Measurements from ENCODE around the gene WFDC8. TPM values are rescaled to one million over a fixed set of nuclear protein-coding genes. Genes with fewer than 3 reads are reported as not detected.

Gene WFDC8
- total RNA-seq, 1 experiment from 2014 or later: not detected

DNA sequence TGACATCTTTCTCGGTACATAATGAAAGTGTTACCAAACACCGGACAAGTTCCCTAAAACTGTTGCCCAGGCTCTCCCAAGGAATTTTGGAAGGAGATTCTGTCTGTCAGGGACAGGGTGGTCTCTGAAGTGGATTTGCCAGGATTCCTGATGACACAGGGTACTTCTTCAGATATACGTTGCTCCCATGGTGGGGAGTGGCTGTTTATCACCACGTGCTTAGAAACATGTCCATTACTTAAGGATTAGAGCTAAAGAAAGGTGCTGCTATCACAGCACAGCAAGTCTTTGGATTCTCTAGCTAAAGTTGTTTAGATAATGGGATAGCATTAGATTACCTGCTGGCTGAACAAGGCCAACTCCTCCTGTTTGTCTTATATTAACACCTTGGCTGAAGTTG lies 70.0 kb downstream of the WFDC8 start:
- Histone ChIP-seq H3K23me2 (ENCODE audit: insufficient read length, low read depth, low read length, poor library complexity, severe bottlenecking) (no peaks in the 10 kb centered on the region), H2AFZ (ENCODE audit: low read length) (no peak overlapping the region), H3K14ac (ENCODE audit: insufficient read depth, low read length) (no peak overlapping the region), H2AK5ac (ENCODE audit: insufficient read length, low read length) (no peak overlapping the region), H4K8ac (replicated peaks; ENCODE audit: insufficient read length, low read depth, low read length) (no peak overlapping the region), H3K79me1 (ENCODE audit: insufficient read depth, low read depth, low read length, poor library complexity, severe bottlenecking) (no peaks in the 10 kb centered on the region), H3T11ph (ENCODE audit: low read length) (no peak overlapping the region), H4K5ac (ENCODE audit: insufficient read length, low read depth, low read length) (no peak overlapping the region), H2BK20ac (ENCODE audit: low read depth, low read length, poor library complexity, severe bottlenecking) (no peak overlapping the region), H3K4me2 (ENCODE audit: insufficient read depth, insufficient read length, low read length) (no peak overlapping the region), H2BK12ac (ENCODE audit: insufficient read length, low read depth, low read length) (no peak overlapping the region), H3K9ac (ENCODE audit: extremely low read depth, insufficient read length, low read length) (no peak overlapping the region), H2BK5ac (ENCODE audit: insufficient read length, low read length) (no peak overlapping the region), H3K23ac (ENCODE audit: insufficient read length, low read depth, low read length) (no peak overlapping the region), H3K4ac (ENCODE audit: low read depth, low read length) (no peak overlapping the region), H2BK15ac (ENCODE audit: low read depth, low read length) (no peak overlapping the region), H4K20me1 (ENCODE audit: control insufficient read depth, insufficient read depth, insufficient read length) (no peaks in the 10 kb centered on the region), H3K9me3 (ENCODE audit: control insufficient read depth, low read depth, low read length) (no peaks in the 10 kb centered on the region), H4K91ac (ENCODE audit: insufficient read length, low read depth, low read length) (no peak overlapping the region), H3K56ac (ENCODE audit: insufficient read length, low read depth, low read length) (no peak overlapping the region), H3K18ac (ENCODE audit: insufficient read length, low read depth, low read length) (no peak overlapping the region), H3K79me2 (ENCODE audit: insufficient read depth, low read length) (no peaks in the 10 kb centered on the region), H3K27me3 (ENCODE audit: insufficient read depth, low read length) (no peaks in the 10 kb centered on the region), H3K27ac (ENCODE audit: insufficient read length, low read depth, low read length) (no peak overlapping the region), H3K4me1 (ENCODE audit: insufficient read depth, low read length) (no peaks in the 10 kb centered on the region), H2BK120ac (ENCODE audit: low read depth, low read length, poor library complexity, severe bottlenecking) (no peak overlapping the region)
- Mint-ChIP-seq H3K27ac (no peak overlapping the region), H3K9me3 (no peaks in the 10 kb centered on the region), H3K36me3 (ENCODE audit: insufficient read depth in 1 of 3, low read depth in 3 of 3) (no peaks in the 10 kb centered on the region), H3K27me3 (ENCODE audit: low read depth) (no peaks in the 10 kb centered on the region; the same call in none of the 2 replicates), H3K4me3 (no peak overlapping the region), H3K4me1 (0 out of 4 replicates have a peak, but pooled peaks cover 0 to 2% of the 10 kb centered on the region in 2 experiments)
- DNase-seq: no peak
- WGBS (ENCODE audit: extremely low coverage, insufficient read length, low lambda C conversion rate): no CpG with 5 or more reads among the region's 4 CpGs
- TF ChIP-seq, protein P1, sequence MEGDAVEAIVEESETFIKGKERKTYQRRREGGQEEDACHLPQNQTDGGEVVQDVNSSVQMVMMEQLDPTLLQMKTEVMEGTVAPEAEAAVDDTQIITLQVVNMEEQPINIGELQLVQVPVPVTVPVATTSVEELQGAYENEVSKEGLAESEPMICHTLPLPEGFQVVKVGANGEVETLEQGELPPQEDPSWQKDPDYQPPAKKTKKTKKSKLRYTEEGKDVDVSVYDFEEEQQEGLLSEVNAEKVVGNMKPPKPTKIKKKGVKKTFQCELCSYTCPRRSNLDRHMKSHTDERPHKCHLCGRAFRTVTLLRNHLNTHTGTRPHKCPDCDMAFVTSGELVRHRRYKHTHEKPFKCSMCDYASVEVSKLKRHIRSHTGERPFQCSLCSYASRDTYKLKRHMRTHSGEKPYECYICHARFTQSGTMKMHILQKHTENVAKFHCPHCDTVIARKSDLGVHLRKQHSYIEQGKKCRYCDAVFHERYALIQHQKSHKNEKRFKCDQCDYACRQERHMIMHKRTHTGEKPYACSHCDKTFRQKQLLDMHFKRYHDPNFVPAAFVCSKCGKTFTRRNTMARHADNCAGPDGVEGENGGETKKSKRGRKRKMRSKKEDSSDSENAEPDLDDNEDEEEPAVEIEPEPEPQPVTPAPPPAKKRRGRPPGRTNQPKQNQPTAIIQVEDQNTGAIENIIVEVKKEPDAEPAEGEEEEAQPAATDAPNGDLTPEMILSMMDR (conservative IDR thresholded peaks at IDR 0.05): no peak

All from H9 (cell line).